ENCODE results near the gene PTPRH. TPM values are rescaled to one million over a fixed set of nuclear protein-coding genes. Genes with fewer than 3 reads are reported as not detected.

Gene PTPRH
- total RNA-seq, 1 donor from 2014 or later, result 1.0 TPM

DNA sequence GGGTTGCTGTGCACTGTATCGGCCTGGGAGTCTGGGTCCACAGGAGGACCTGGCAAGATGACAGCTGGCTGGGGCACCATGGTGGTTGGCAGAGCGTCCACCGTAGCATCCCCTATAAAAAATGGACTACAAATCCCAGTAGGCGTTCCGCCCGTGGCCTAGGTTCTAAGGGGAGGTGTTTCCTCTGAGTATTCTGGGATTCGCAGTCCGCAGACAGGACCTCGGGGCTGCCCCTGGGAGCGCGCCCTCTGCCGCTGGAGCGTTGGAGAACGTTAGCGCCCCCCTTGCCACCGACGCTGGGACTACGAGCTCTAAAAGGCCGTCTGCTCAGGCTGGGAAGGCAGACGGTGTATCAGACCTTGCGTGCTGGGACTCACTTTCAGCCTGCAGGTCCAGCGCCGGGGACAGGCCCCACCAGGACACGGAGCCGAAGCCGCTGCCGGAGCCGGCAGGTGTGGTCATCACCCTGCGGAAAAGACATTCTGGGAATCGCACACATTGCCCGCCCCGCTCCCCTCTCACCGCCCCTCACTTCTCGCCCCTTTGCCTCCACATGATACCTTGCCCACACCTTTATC is 43.3 kb downstream of the PTPRH start:
- TF ChIP-seq EZH2 (IDR thresholded peaks at IDR 0.05; ENCODE audit: insufficient read depth, low read length) (no peak), CTCF (IDR thresholded peaks at IDR 0.05; ENCODE audit: insufficient read depth, low read depth, low read length) (peak; percentile 60)
- Histone ChIP-seq H3K27ac (ENCODE audit: low read depth, low read length) (no peak overlapping the region), H3K4me1 (ENCODE audit: insufficient read depth, low read length) (peaks cover 5% of the 10 kb centered on the region), H3K9me3 (ENCODE audit: insufficient read depth, low read depth, low read length) (no peaks in the 10 kb centered on the region), H3K36me3 (ENCODE audit: insufficient read depth, low read length) (no peaks in the 10 kb centered on the region), H3K4me2 (ENCODE audit: low read length) (peak overlapping the region; percentile 93), H3K4me3 (ENCODE audit: insufficient read depth, low read depth, low read length) (peak overlapping the region; percentile 59), H3K79me2 (ENCODE audit: insufficient read depth, low read length) (no peaks in the 10 kb centered on the region), H3K27me3 (ENCODE audit: insufficient read depth, low read length) (peaks cover 22% of the 10 kb centered on the region), H2AFZ (ENCODE audit: low read depth, low read length) (peak overlapping the region; percentile 88), H4K20me1 (ENCODE audit: insufficient read depth, low read length) (no peaks in the 10 kb centered on the region), H3K9ac (ENCODE audit: low read length) (peak overlapping the region; percentile 16)
- H3K27me3 Mint-ChIP-seq (ENCODE audit: low read depth, unreplicated experiment), result peaks cover 31% of the 10 kb centered on the region
- DNase-seq (ENCODE audit: low read depth) (peak; percentile 34), FAIRE-seq (no peak)
- H3K4me1 Mint-ChIP-seq (ENCODE audit: low read depth, unreplicated experiment), result no peaks in the 10 kb centered on the region
- peak overlapping the region; percentile 93 for H3K27ac Mint-ChIP-seq (ENCODE audit: unreplicated experiment)
- H3K36me3 Mint-ChIP-seq (ENCODE audit: low read depth, unreplicated experiment), result peaks cover 2% of the 10 kb centered on the region
- H3K9me3 Mint-ChIP-seq (ENCODE audit: unreplicated experiment), result no peaks in the 10 kb centered on the region
- H3K4me3 Mint-ChIP-seq (ENCODE audit: unreplicated experiment), result peak overlapping the region; percentile 98

DNA sequence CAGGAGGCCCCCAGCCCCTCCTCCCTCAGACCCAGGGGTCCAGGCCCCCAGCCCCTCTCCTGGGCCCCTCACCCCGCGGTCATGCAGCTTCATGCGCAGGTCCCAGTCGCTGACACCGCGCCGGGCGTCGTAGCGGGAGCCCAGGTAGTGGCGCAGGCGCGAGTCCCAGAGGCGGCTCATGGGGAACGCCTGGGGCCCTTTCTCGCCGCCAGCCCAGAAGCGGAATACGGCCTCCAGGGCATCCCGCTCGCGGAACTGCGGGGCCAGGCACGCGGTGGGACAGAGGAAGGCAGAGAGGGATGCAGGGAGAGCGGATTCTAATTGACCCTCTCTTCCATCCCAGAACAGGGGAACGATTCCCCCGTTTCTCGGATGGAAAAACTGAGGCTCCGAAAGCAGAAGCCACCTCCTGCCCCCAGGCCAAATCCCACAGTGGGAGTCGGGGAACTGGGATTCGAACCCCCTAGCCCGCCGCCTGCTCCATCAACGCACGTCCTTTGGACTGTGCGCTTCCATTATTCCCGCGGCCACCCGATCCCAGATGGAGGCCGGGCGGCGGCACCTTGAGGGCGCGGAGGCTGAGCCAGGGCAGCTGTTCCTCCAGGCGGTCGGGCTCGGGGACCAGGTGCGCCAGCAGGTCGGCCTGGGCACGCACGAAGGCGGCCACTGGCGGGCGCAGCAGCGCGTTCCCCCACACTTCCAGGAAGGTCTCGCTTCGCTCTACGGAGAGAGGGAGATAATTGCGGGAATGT is 47.6 kb downstream of the PTPRH start:
- Histone ChIP-seq H3K9ac (ENCODE audit: low read length) (no peak overlapping the region), H3K4me2 (ENCODE audit: low read length) (no peak overlapping the region), H3K27me3 (ENCODE audit: insufficient read depth, low read length) (peaks cover 12% of the 10 kb centered on the region), H4K20me1 (ENCODE audit: insufficient read depth, low read length) (no peaks in the 10 kb centered on the region), H3K27ac (ENCODE audit: low read depth, low read length) (no peak overlapping the region), H3K4me1 (ENCODE audit: insufficient read depth, low read length) (peaks cover 7% of the 10 kb centered on the region), H2AFZ (ENCODE audit: low read depth, low read length) (no peak overlapping the region), H3K9me3 (ENCODE audit: insufficient read depth, low read depth, low read length) (no peaks in the 10 kb centered on the region), H3K79me2 (ENCODE audit: insufficient read depth, low read length) (no peaks in the 10 kb centered on the region), H3K4me3 (ENCODE audit: insufficient read depth, low read depth, low read length) (no peak overlapping the region), H3K36me3 (ENCODE audit: insufficient read depth, low read length) (no peaks in the 10 kb centered on the region)
- Mint-ChIP-seq H3K4me1 (ENCODE audit: low read depth, unreplicated experiment) (peaks cover 3% of the 10 kb centered on the region), H3K4me3 (ENCODE audit: unreplicated experiment) (no peak overlapping the region), H3K27ac (ENCODE audit: unreplicated experiment) (no peak overlapping the region), H3K27me3 (ENCODE audit: low read depth, unreplicated experiment) (peaks cover 26% of the 10 kb centered on the region), H3K9me3 (ENCODE audit: unreplicated experiment) (no peaks in the 10 kb centered on the region), H3K36me3 (ENCODE audit: low read depth, unreplicated experiment) (peaks cover 2% of the 10 kb centered on the region)
- FAIRE-seq (no peak), DNase-seq (ENCODE audit: low read depth) (no peak)
- TF ChIP-seq EZH2 (IDR thresholded peaks at IDR 0.05; ENCODE audit: insufficient read depth, low read length) (peak; percentile 38), CTCF (IDR thresholded peaks at IDR 0.05; ENCODE audit: insufficient read depth, low read depth, low read length) (no peak)

GRCh38 chr19:55160986-55161365 is 48.3 kb downstream of the PTPRH start:
- peaks cover 2% of the 10 kb centered on the region for H3K36me3 Mint-ChIP-seq (ENCODE audit: low read depth, unreplicated experiment)
- FAIRE-seq (no peak), DNase-seq (ENCODE audit: low read depth) (no peak)
- H3K4me3 Mint-ChIP-seq (ENCODE audit: unreplicated experiment), result no peak overlapping the region
- peaks cover 30% of the 10 kb centered on the region for H3K27me3 Mint-ChIP-seq (ENCODE audit: low read depth, unreplicated experiment)
- H3K27ac ChIP-seq (ENCODE audit: low read depth, low read length), result no peak overlapping the region
- no peaks in the 10 kb centered on the region for H4K20me1 ChIP-seq (ENCODE audit: insufficient read depth, low read length)
- peaks cover 3% of the 10 kb centered on the region for H3K4me1 Mint-ChIP-seq (ENCODE audit: low read depth, unreplicated experiment)
- H2AFZ ChIP-seq (ENCODE audit: low read depth, low read length), result no peak overlapping the region
- no peak overlapping the region for H3K4me3 ChIP-seq (ENCODE audit: insufficient read depth, low read depth, low read length)
- H3K9me3 Mint-ChIP-seq (ENCODE audit: unreplicated experiment), result no peaks in the 10 kb centered on the region
- H3K27ac Mint-ChIP-seq (ENCODE audit: unreplicated experiment), result no peak overlapping the region
- no peaks in the 10 kb centered on the region for H3K36me3 ChIP-seq (ENCODE audit: insufficient read depth, low read length)
- no peaks in the 10 kb centered on the region for H3K9me3 ChIP-seq (ENCODE audit: insufficient read depth, low read depth, low read length)
- TF ChIP-seq EZH2 (IDR thresholded peaks at IDR 0.05; ENCODE audit: insufficient read depth, low read length) (peak; percentile 70), CTCF (IDR thresholded peaks at IDR 0.05; ENCODE audit: insufficient read depth, low read depth, low read length) (no peak)
- peaks cover 16% of the 10 kb centered on the region for H3K27me3 ChIP-seq (ENCODE audit: insufficient read depth, low read length)
- no peak overlapping the region for H3K4me2 ChIP-seq (ENCODE audit: low read length)
- no peak overlapping the region for H3K9ac ChIP-seq (ENCODE audit: low read length)
- peaks cover 6% of the 10 kb centered on the region for H3K4me1 ChIP-seq (ENCODE audit: insufficient read depth, low read length)
- no peaks in the 10 kb centered on the region for H3K79me2 ChIP-seq (ENCODE audit: insufficient read depth, low read length)

Data from astrocyte (in vitro differentiated cells and primary cell).